H9 (cell line): ENCODE measurements around the gene IFI27. TPM values are rescaled to one million over a fixed set of nuclear protein-coding genes. Genes with fewer than 3 reads are reported as not detected.
A peak's percentile ranks its signal among the peaks of the same experiment; 100 is the strongest.

Experiments used
- DNase-seq: peaks from one replicate; pipeline ENCODE4 v3.0.0-alpha.2; 2017
- H2AFZ ChIP-seq: one replicate; pipeline ENCODE4 v1.6.1; 2013; ENCODE audit warnings: mild to moderate bottlenecking, low read length, control low read depth, moderate library complexity
- H2AK5ac ChIP-seq: 2 replicates; pipeline ENCODE4 v1.6.1; 2013; ENCODE audit warnings: low read length, control low read depth, mixed read lengths; ENCODE audit not compliant: insufficient read length
- H2BK120ac ChIP-seq: one replicate; pipeline ENCODE4 v1.6.1; 2013; ENCODE audit warnings: low read depth, mild to moderate bottlenecking, low read length, control low read depth, inconsistent platforms; ENCODE audit not compliant: poor library complexity, severe bottlenecking
- H2BK12ac ChIP-seq: 2 replicates; pipeline ENCODE4 v1.6.1; 2013; ENCODE audit warnings: low read length, control low read depth, mixed read lengths, low read depth; ENCODE audit not compliant: insufficient read length
- H2BK15ac ChIP-seq: 2 replicates; pipeline ENCODE4 v1.6.1; 2013; ENCODE audit warnings: low read depth, low read length, control low read depth
- H2BK20ac ChIP-seq: one replicate; pipeline ENCODE4 v1.6.1; 2013; ENCODE audit warnings: low read depth, mild to moderate bottlenecking, low read length, control low read depth, inconsistent platforms; ENCODE audit not compliant: poor library complexity, severe bottlenecking
- H2BK5ac ChIP-seq: 2 replicates; pipeline ENCODE4 v1.6.1; 2013; ENCODE audit warnings: low read length, control low read depth, mixed read lengths; ENCODE audit not compliant: insufficient read length
- H3K14ac ChIP-seq: 2 replicates; pipeline ENCODE4 v1.6.1; 2013; ENCODE audit warnings: low read length, control low read depth; ENCODE audit not compliant: insufficient read depth
- H3K18ac ChIP-seq: 2 replicates; pipeline ENCODE4 v1.6.1; 2013; ENCODE audit warnings: low read depth, mild to moderate bottlenecking, mixed read lengths, low read length, control low read depth; ENCODE audit not compliant: insufficient read length
- H3K23ac ChIP-seq: 2 replicates; pipeline ENCODE4 v1.6.1; 2013; ENCODE audit warnings: low read length, control low read depth, mixed read lengths, low read depth; ENCODE audit not compliant: insufficient read length
- H3K23me2 ChIP-seq: 2 replicates; pipeline ENCODE4 v1.6.1; 2013; ENCODE audit warnings: low read depth, mild to moderate bottlenecking, mixed read lengths, low read length, control low read depth; ENCODE audit not compliant: insufficient read length, poor library complexity, severe bottlenecking
- H3K27ac ChIP-seq: 2 replicates; pipeline ENCODE4 v1.5.1; 2013; ENCODE audit warnings: low read length, control low read depth, mixed read lengths, low read depth; ENCODE audit not compliant: insufficient read length
- H3K27me3 ChIP-seq: 2 replicates; pipeline ENCODE4 v1.6.1; 2013; ENCODE audit warnings: low read length, control low read depth, inconsistent platforms; ENCODE audit not compliant: insufficient read depth
- H3K4ac ChIP-seq: 2 replicates; pipeline ENCODE4 v1.6.1; 2013; ENCODE audit warnings: low read depth, mild to moderate bottlenecking, control low read depth, inconsistent platforms, low read length, moderate library complexity
- H3K4me1 ChIP-seq: 2 replicates; pipeline ENCODE4 v1.6.1; 2013; ENCODE audit warnings: low read length, control low read depth, inconsistent platforms; ENCODE audit not compliant: insufficient read depth
- H3K4me2 ChIP-seq: 2 replicates; pipeline ENCODE4 v1.6.1; 2013; ENCODE audit warnings: low read length, control low read depth, mixed read lengths; ENCODE audit not compliant: insufficient read length, insufficient read depth
- H3K56ac ChIP-seq: 2 replicates; pipeline ENCODE4 v1.6.1; 2013; ENCODE audit warnings: low read depth, mild to moderate bottlenecking, mixed read lengths, low read length, control low read depth; ENCODE audit not compliant: insufficient read length
- H3K79me1 ChIP-seq: 2 replicates; pipeline ENCODE4 v1.6.1; 2013; ENCODE audit warnings: low read depth, mild to moderate bottlenecking, moderate library complexity, low read length, control low read depth, inconsistent platforms; ENCODE audit not compliant: insufficient read depth, poor library complexity, severe bottlenecking
- H3K79me2 ChIP-seq: 2 replicates; pipeline ENCODE4 v1.6.1; 2013; ENCODE audit warnings: low read length, control low read depth, inconsistent platforms; ENCODE audit not compliant: insufficient read depth
- H3K9ac ChIP-seq: 2 replicates; pipeline ENCODE4 v1.6.1; 2013; ENCODE audit warnings: low read length, control low read depth, mixed read lengths; ENCODE audit not compliant: insufficient read length; ENCODE audit errors: extremely low read depth
- H3K9me3 ChIP-seq: one replicate; pipeline ENCODE4 v1.6.1; 2013; ENCODE audit warnings: low read depth, low read length, inconsistent platforms; ENCODE audit not compliant: control insufficient read depth
- H3T11ph ChIP-seq: one replicate; pipeline ENCODE4 v1.6.1; 2013; ENCODE audit warnings: mild to moderate bottlenecking, low read length, control low read depth, inconsistent platforms
- H4K20me1 ChIP-seq: one replicate; pipeline ENCODE4 v1.6.1; 2013; ENCODE audit not compliant: control insufficient read depth, insufficient read length, insufficient read depth
- H4K5ac ChIP-seq: 2 replicates; pipeline ENCODE4 v1.6.1; 2013; ENCODE audit warnings: low read depth, mild to moderate bottlenecking, mixed read lengths, low read length, control low read depth; ENCODE audit not compliant: insufficient read length
- H4K8ac ChIP-seq: replicated peaks from 2 replicates; pipeline ENCODE4 v1.6.1; 2013; ENCODE audit warnings: low read length, control low read depth, mixed read lengths, low read depth; ENCODE audit not compliant: insufficient read length
- H4K91ac ChIP-seq: 2 replicates; pipeline ENCODE4 v1.6.1; 2013; ENCODE audit warnings: low read depth, mild to moderate bottlenecking, moderate library complexity, mixed read lengths, low read length, control low read depth; ENCODE audit not compliant: insufficient read length
- H3K27ac Mint-ChIP-seq, 3 experiments: 2 replicates in 2 of 3; 3 replicates in 1 of 3; pipeline ENCODE4 v1.8.0; 2020 to 2021; ENCODE audit warnings: mixed read lengths in 3 of 3, mild to moderate bottlenecking in 1 of 3, moderate library complexity in 1 of 3
- H3K27me3 Mint-ChIP-seq: 2 replicates; pipeline ENCODE4 v1.8.0; 2021; ENCODE audit warnings: low read depth, mild to moderate bottlenecking, moderate library complexity, mixed read lengths
- H3K36me3 Mint-ChIP-seq, 3 experiments: 2 replicates in 2 of 3; 3 replicates in 1 of 3; pipeline ENCODE4 v1.8.0; 2020 to 2021; ENCODE audit warnings: low read depth in 3 of 3, mixed read lengths in 3 of 3; ENCODE audit not compliant: insufficient read depth in 1 of 3
- H3K4me1 Mint-ChIP-seq, 2 experiments: 2 replicates each; pipeline ENCODE4 v1.8.0; 2020; ENCODE audit warnings: mixed read lengths in 2 of 2
- H3K4me3 Mint-ChIP-seq, 2 experiments: 2 replicates in 1 of 2; 3 replicates in 1 of 2; pipeline ENCODE4 v1.8.0; 2020 to 2021; ENCODE audit warnings: mild to moderate bottlenecking in 2 of 2, mixed read lengths in 2 of 2, moderate library complexity in 1 of 2
- H3K9me3 Mint-ChIP-seq, 2 experiments: 2 replicates in 1 of 2; 3 replicates in 1 of 2; pipeline ENCODE4 v1.8.0; 2020; ENCODE audit warnings: mild to moderate bottlenecking in 2 of 2, mixed read lengths in 2 of 2, moderate library complexity in 1 of 2
- WGBS: extraction: QIAGEN DNeasy Blood & Tissue Kit; methylation state at CpG from one replicate; pipeline ENCODE4 v1.1.7; 2013; ENCODE audit warnings: missing lambda C conversion rate, low lambda C conversion rate, mixed read lengths; ENCODE audit not compliant: insufficient read length; ENCODE audit errors: extremely low coverage; 5-methylcytosine and 5-hydroxymethylcytosine counted together
- total RNA-seq: library from RNA; stranded (reverse); gene quantifications from 2 replicates; pipeline ENCODE4 v1.2.1, GENCODE V29; 2021
- TF ChIP-seq, protein P1 (sequence below): fragments of 200-600 bp; sonication (generic); conservative IDR thresholded peaks from 3 replicates; pipeline ENCODE4 v1.8.0; 2021; ENCODE audit warnings: antibody characterized with exemption, mild to moderate bottlenecking

Gene IFI27
- total RNA-seq, 1 experiment from 2014 or later = 1.7 TPM

DNA sequence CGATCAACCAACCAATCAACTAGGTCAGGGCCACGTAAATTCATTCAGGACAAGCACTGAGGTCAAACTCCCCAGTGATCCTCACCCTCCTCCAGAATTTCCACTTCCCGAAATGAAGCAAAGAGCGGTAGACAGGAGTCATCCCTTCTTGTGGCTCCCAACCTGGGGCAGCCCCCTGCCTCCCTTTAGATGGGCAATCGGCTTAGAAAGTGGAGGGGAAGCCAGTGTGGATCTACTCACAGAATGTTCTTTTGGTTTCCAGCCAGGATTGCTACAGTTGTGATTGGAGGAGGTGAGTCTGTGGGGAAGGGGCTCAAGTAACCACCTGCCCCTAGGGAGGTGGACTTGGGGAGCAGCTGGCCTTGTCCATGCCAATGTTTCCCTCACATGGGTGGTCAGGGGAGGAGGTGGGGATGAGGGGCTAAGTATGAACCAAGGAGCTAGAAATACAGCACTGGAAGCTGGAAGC is 4.1 kb downstream of the IFI27 start:
- H3K27ac ChIP-seq = no peak overlapping the region
- Mint-ChIP-seq H3K4me3 (no peak overlapping the region), H3K27me3 (peaks cover 10% of the 10 kb centered on the region), H3K4me1 (peaks cover 12 to 17% of the 10 kb centered on the region in 2 experiments), H3K27ac (no peak overlapping the region), H3K9me3 (peaks cover 0 to 3% of the 10 kb centered on the region in 2 experiments; a peak in 2 of 5 replicates), H3K36me3 (no peaks in the 10 kb centered on the region; a peak in 1 of 7 replicates)
- H3K18ac ChIP-seq = peak overlapping the region; percentile 17
- H4K8ac ChIP-seq = no peak overlapping the region
- H3K4me2 ChIP-seq = no peak overlapping the region
- H3K9me3 ChIP-seq = no peaks in the 10 kb centered on the region
- TF ChIP-seq, protein P1, sequence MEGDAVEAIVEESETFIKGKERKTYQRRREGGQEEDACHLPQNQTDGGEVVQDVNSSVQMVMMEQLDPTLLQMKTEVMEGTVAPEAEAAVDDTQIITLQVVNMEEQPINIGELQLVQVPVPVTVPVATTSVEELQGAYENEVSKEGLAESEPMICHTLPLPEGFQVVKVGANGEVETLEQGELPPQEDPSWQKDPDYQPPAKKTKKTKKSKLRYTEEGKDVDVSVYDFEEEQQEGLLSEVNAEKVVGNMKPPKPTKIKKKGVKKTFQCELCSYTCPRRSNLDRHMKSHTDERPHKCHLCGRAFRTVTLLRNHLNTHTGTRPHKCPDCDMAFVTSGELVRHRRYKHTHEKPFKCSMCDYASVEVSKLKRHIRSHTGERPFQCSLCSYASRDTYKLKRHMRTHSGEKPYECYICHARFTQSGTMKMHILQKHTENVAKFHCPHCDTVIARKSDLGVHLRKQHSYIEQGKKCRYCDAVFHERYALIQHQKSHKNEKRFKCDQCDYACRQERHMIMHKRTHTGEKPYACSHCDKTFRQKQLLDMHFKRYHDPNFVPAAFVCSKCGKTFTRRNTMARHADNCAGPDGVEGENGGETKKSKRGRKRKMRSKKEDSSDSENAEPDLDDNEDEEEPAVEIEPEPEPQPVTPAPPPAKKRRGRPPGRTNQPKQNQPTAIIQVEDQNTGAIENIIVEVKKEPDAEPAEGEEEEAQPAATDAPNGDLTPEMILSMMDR = no peak
- no peak overlapping the region for H4K5ac ChIP-seq
- H4K91ac ChIP-seq = no peak overlapping the region
- no peak overlapping the region for H2BK12ac ChIP-seq
- no peak overlapping the region for H2BK120ac ChIP-seq
- no peak overlapping the region for H3K56ac ChIP-seq
- H2BK15ac ChIP-seq = no peak overlapping the region
- H3K4ac ChIP-seq = no peak overlapping the region
- no peak overlapping the region for H2AK5ac ChIP-seq
- H4K20me1 ChIP-seq = no peaks in the 10 kb centered on the region
- no peak overlapping the region for H2AFZ ChIP-seq
- H2BK5ac ChIP-seq = no peak overlapping the region
- no CpG with 5 or more reads among the region's 5 CpGs for WGBS
- peak; percentile 5 for DNase-seq
- H3K14ac ChIP-seq = no peak overlapping the region
- no peaks in the 10 kb centered on the region for H3K27me3 ChIP-seq
- no peaks in the 10 kb centered on the region for H3K79me1 ChIP-seq
- H3K4me1 ChIP-seq = no peaks in the 10 kb centered on the region
- no peaks in the 10 kb centered on the region for H3K23me2 ChIP-seq
- H3K9ac ChIP-seq = no peak overlapping the region
- H3K23ac ChIP-seq = no peak overlapping the region
- no peak overlapping the region for H2BK20ac ChIP-seq
- H3T11ph ChIP-seq = no peak overlapping the region
- H3K79me2 ChIP-seq = no peaks in the 10 kb centered on the region
